ENCODE results near the gene VAT1L. TPM values are rescaled to one million over a fixed set of nuclear protein-coding genes. Genes with fewer than 3 reads are reported as not detected.

The VAT1L gene
- total RNA-seq, 1 experiment from 2014 or later, result 19.1 TPM

DNA sequence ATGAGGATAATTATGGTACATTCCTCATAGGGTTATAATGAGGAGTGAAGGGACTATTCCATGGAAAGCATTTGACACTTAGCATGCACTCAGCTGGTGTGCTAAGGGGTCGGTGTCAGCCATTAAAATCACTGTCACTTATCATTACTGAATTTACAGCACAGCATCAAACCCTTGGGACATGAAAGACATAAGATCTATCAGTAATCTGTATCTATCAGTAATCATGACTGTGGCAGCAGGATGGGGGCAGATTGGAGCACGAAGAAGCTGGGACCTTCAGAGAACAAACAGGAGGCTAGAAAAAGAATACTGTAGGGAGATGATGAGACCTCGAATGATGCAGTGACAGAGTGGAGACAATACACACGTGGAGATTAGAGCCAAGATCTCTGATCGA, 160.5 kb downstream of the VAT1L start (continued):
- TF ChIP-seq ESRRA (CRISPR knock-in tag; IDR thresholded peaks at IDR 0.05; ENCODE audit: borderline replicate concordance) (no peak), EMX1 (CRISPR knock-in tag; IDR thresholded peaks at IDR 0.05) (no peak), FOXJ3 (CRISPR knock-in tag; IDR thresholded peaks at IDR 0.05; ENCODE audit: borderline replicate concordance) (no peak), KAT7 (CRISPR knock-in tag; IDR thresholded peaks at IDR 0.05; ENCODE audit: borderline replicate concordance) (no peak)
- TF ChIP-seq, protein P1, sequence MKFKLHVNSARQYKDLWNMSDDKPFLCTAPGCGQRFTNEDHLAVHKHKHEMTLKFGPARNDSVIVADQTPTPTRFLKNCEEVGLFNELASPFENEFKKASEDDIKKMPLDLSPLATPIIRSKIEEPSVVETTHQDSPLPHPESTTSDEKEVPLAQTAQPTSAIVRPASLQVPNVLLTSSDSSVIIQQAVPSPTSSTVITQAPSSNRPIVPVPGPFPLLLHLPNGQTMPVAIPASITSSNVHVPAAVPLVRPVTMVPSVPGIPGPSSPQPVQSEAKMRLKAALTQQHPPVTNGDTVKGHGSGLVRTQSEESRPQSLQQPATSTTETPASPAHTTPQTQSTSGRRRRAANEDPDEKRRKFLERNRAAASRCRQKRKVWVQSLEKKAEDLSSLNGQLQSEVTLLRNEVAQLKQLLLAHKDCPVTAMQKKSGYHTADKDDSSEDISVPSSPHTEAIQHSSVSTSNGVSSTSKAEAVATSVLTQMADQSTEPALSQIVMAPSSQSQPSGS (CRISPR knock-in tag; IDR thresholded peaks at IDR 0.05; ENCODE audit: borderline replicate concordance, low read depth), result no peak

DNA sequence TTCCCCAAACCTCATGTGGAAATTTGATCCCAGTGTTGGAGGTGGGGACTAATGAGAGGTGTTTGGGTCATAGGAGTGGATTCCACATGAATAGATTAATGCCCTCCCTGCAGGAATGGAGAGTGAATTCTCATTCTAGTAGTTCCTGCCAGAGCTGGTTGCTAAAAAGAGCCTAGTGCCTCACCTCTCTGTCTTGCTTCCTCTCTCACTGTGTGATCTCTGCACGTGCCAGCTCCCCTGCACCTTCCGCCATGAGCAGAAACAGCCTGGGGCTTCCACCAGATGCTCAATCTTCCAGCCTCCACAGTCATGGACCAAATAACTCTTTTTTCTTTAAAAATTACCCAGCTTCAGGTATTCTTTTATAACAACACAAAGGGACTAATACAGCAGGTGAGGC, 161.1 kb downstream of the VAT1L start:
- peaks cover 23% of the 10 kb centered on the region for H3K27me3 Mint-ChIP-seq (ENCODE audit: low read depth)
- peaks cover 3% of the 10 kb centered on the region; the same call in 1 of the 2 replicates for H3K9me3 Mint-ChIP-seq
- H3K4me1 Mint-ChIP-seq, result peaks cover 31% of the 10 kb centered on the region
- H3K27ac Mint-ChIP-seq, result peak overlapping the region; percentile 31; the same call in 1 of the 2 replicates
- no peak for TF ChIP-seq NR1H2 (CRISPR knock-in tag; IDR thresholded peaks at IDR 0.05)
- TF ChIP-seq, protein P2, sequence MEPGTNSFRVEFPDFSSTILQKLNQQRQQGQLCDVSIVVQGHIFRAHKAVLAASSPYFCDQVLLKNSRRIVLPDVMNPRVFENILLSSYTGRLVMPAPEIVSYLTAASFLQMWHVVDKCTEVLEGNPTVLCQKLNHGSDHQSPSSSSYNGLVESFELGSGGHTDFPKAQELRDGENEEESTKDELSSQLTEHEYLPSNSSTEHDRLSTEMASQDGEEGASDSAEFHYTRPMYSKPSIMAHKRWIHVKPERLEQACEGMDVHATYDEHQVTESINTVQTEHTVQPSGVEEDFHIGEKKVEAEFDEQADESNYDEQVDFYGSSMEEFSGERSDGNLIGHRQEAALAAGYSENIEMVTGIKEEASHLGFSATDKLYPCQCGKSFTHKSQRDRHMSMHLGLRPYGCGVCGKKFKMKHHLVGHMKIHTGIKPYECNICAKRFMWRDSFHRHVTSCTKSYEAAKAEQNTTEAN (CRISPR knock-in tag; IDR thresholded peaks at IDR 0.05), result no peak
- TF ChIP-seq, protein P3, sequence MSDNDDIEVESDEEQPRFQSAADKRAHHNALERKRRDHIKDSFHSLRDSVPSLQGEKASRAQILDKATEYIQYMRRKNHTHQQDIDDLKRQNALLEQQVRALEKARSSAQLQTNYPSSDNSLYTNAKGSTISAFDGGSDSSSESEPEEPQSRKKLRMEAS (CRISPR knock-in tag; IDR thresholded peaks at IDR 0.05), result 0 out of 2 replicates have a peak, but pooled peaks have one; percentile 39
- TF ChIP-seq, protein P4, sequence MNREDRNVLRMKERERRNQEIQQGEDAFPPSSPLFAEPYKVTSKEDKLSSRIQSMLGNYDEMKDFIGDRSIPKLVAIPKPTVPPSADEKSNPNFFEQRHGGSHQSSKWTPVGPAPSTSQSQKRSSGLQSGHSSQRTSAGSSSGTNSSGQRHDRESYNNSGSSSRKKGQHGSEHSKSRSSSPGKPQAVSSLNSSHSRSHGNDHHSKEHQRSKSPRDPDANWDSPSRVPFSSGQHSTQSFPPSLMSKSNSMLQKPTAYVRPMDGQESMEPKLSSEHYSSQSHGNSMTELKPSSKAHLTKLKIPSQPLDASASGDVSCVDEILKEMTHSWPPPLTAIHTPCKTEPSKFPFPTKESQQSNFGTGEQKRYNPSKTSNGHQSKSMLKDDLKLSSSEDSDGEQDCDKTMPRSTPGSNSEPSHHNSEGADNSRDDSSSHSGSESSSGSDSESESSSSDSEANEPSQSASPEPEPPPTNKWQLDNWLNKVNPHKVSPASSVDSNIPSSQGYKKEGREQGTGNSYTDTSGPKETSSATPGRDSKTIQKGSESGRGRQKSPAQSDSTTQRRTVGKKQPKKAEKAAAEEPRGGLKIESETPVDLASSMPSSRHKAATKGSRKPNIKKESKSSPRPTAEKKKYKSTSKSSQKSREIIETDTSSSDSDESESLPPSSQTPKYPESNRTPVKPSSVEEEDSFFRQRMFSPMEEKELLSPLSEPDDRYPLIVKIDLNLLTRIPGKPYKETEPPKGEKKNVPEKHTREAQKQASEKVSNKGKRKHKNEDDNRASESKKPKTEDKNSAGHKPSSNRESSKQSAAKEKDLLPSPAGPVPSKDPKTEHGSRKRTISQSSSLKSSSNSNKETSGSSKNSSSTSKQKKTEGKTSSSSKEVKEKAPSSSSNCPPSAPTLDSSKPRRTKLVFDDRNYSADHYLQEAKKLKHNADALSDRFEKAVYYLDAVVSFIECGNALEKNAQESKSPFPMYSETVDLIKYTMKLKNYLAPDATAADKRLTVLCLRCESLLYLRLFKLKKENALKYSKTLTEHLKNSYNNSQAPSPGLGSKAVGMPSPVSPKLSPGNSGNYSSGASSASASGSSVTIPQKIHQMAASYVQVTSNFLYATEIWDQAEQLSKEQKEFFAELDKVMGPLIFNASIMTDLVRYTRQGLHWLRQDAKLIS (CRISPR knock-in tag; IDR thresholded peaks at IDR 0.05; ENCODE audit: borderline replicate concordance), result no peak
- ChIA-PET CTCF (interaction anchor here (0.6 to 3.9 kb wide), 4 partner anchors 17 to 164 kb away, joined by 3 to 47 read pairs (median 4); no protein-coding TSS in a partner anchor), POLR2A (no interaction called here)
- H3K4me3 Mint-ChIP-seq, result no peak overlapping the region
- DNase-seq (ENCODE audit: low spot score), result no peak
- ATAC-seq, result peak; percentile 40
- H3K36me3 Mint-ChIP-seq, result no peaks in the 10 kb centered on the region

DNA sequence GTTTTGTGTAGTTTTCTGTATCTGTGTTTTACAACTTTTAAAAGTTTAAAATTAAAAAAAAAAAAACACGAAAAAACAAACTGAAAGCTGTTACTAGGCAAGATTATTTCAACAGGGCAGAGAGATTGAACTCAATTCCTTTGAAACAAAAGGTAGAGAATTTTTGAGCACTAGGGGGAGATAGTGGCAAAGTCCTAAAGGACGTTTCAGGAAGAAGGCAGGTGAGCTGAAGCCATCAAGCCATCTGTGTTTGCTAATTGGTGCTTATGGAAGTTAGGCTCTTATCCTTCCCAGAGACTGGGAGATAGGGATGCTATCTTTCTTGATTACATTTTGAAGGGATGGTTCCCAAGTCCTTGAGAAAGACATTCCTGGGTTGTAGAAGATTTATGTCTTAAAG, 163.4 kb downstream of the VAT1L start:
- Mint-ChIP-seq H3K4me3 (no peak overlapping the region), H3K36me3 (no peaks in the 10 kb centered on the region), H3K4me1 (peaks cover 48% of the 10 kb centered on the region), H3K27me3 (ENCODE audit: low read depth) (peaks cover 23% of the 10 kb centered on the region), H3K9me3 (peaks cover 3% of the 10 kb centered on the region; the same call in 1 of the 2 replicates), H3K27ac (no peak overlapping the region)
- TF ChIP-seq HMGA2 (CRISPR knock-in tag; IDR thresholded peaks at IDR 0.05), result no peak
- TF ChIP-seq NR3C1 (CRISPR knock-in tag; conservative IDR thresholded peaks at IDR 0.05; ENCODE audit: low read depth), result no peak
- TF ChIP-seq, protein P5, sequence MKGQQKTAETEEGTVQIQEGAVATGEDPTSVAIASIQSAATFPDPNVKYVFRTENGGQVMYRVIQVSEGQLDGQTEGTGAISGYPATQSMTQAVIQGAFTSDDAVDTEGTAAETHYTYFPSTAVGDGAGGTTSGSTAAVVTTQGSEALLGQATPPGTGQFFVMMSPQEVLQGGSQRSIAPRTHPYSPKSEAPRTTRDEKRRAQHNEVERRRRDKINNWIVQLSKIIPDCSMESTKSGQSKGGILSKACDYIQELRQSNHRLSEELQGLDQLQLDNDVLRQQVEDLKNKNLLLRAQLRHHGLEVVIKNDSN (CRISPR knock-in tag; IDR thresholded peaks at IDR 0.05), result no peak
- TF ChIP-seq, protein P6, sequence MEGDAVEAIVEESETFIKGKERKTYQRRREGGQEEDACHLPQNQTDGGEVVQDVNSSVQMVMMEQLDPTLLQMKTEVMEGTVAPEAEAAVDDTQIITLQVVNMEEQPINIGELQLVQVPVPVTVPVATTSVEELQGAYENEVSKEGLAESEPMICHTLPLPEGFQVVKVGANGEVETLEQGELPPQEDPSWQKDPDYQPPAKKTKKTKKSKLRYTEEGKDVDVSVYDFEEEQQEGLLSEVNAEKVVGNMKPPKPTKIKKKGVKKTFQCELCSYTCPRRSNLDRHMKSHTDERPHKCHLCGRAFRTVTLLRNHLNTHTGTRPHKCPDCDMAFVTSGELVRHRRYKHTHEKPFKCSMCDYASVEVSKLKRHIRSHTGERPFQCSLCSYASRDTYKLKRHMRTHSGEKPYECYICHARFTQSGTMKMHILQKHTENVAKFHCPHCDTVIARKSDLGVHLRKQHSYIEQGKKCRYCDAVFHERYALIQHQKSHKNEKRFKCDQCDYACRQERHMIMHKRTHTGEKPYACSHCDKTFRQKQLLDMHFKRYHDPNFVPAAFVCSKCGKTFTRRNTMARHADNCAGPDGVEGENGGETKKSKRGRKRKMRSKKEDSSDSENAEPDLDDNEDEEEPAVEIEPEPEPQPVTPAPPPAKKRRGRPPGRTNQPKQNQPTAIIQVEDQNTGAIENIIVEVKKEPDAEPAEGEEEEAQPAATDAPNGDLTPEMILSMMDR (IDR thresholded peaks at IDR 0.05), result peak; percentile 43; the same call in 1 of the 2 replicates
- ChIA-PET CTCF (interaction anchor here (0.6 to 3.9 kb wide), 28 partner anchors 8 to 1287 kb away, joined by 3 to 47 read pairs (median 4); partner anchors contain the start of genes NUDT7 and WWOX), POLR2A (interaction anchor here (0.5 to 1.0 kb wide), 3 partner anchors 16 to 52 kb away, joined by 3 to 4 read pairs (median 4); no protein-coding TSS in a partner anchor)
- ATAC-seq, result peak; percentile 74
- no peak for DNase-seq (ENCODE audit: low spot score)
